SK-N-MC (cell line): ENCODE results near the gene LRRC32.

ENCODE experiments used
- DNase-seq: peaks from one replicate; pipeline ENCODE4 v3.0.0-alpha.2; 2011; ENCODE audit warnings: low read depth, low spot score
- H3K27ac ChIP-seq: fragments of 200-600 bp; sonication (generic); 2 replicates; pipeline ENCODE4 v1.5.1; 2016; ENCODE audit warnings: mixed run types
- H3K36me3 ChIP-seq: fragments of 200-600 bp; sonication (generic); 2 replicates; pipeline ENCODE4 v1.6.1; 2017; ENCODE audit warnings: antibody characterized with exemption, low read length, mixed read lengths; ENCODE audit not compliant: insufficient read depth
- H3K4me3 ChIP-seq: fragments of 200-600 bp; sonication (generic); 2 replicates; pipeline ENCODE4 v1.5.1; 2016
- H3K9ac ChIP-seq: fragments of 200-600 bp; sonication (generic); 2 replicates; pipeline ENCODE4 v1.8.0; 2017; ENCODE audit warnings: mixed run types, mixed read lengths; ENCODE audit not compliant: insufficient read length
- H3K9me3 ChIP-seq: fragments of 200-600 bp; sonication (generic); 2 replicates; pipeline ENCODE4 v1.6.1; 2017; ENCODE audit warnings: low read depth, mild to moderate bottlenecking, antibody characterized with exemption, low read length, moderate library complexity, mixed read lengths
- EZH2 ChIP-seq: fragments of 200-600 bp; sonication (generic); IDR thresholded peaks from one replicate; pipeline ENCODE4 v1.6.1; 2017; ENCODE audit warnings: antibody characterized with exemption
- FOXP2 ChIP-seq: optimal IDR thresholded peaks from 2 replicates; pipeline ENCODE3; 2011; ENCODE audit warnings: mild to moderate bottlenecking, moderate library complexity; ENCODE audit not compliant: insufficient read depth; ENCODE audit errors: extremely low read length, control extremely low read depth
- POLR2AphosphoS5 ChIP-seq: IDR thresholded peaks from 2 replicates; pipeline ENCODE4 v1.6.1; 2012; ENCODE audit warnings: mild to moderate bottlenecking, low read depth, low read length, borderline replicate concordance

The LRRC32 gene

DNA sequence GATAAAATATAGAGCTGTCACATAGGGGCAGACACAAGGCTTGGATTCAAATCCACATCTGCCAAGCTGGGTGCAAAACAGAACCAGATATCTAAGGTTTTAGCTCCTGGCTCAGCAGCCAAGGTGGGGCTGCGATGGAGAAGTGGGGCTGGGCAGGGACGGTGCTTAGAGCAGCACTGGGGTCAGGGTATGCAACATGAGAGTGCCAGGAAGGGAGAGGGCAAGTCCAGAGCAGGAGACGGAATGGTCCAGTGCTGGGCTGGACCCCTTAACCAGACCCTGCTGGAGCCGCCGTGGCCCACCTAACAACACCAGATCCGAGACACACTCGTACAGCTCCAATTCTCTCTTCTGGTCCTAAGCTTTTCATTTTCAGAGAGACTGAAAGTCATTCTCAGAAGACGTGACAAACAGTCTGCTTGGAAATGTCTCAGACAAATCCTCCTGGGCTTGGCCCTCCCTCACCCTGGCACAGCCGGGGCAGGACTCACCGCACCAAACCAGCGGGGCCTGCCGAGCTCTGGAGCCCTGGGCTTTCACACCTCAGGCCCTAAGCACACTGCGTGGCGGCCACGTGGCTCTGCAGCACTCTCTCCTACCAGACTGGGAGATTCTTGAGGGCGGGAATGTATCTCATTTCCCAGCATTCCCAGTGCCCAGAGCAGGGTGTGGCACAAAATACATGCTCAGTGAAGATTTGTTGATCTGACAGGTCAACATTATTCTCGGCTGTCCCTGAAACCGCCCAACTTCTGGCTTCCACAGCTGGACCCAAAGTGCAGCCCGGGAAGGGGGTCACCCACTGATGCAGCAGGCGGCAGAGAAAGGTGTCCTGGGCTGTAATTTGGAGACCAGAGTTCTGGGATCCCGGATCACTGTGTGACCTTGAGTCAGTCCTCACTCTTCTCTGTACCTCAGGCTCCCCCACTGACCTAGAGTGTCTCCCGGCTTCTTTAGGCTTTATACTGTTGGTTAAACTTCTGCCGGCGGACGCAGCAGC lies 11.6 kb downstream of the LRRC32 start:
- DNase-seq = no peak
- no peaks in the 10 kb centered on the region for H3K36me3 ChIP-seq
- no peak overlapping the region for H3K27ac ChIP-seq
- no peaks in the 10 kb centered on the region for H3K9me3 ChIP-seq
- H3K9ac ChIP-seq = no peak overlapping the region
- H3K4me3 ChIP-seq = no peak overlapping the region
- TF ChIP-seq POLR2AphosphoS5 = no peak
- no peak for TF ChIP-seq EZH2
- TF ChIP-seq FOXP2 = no peak

DNA sequence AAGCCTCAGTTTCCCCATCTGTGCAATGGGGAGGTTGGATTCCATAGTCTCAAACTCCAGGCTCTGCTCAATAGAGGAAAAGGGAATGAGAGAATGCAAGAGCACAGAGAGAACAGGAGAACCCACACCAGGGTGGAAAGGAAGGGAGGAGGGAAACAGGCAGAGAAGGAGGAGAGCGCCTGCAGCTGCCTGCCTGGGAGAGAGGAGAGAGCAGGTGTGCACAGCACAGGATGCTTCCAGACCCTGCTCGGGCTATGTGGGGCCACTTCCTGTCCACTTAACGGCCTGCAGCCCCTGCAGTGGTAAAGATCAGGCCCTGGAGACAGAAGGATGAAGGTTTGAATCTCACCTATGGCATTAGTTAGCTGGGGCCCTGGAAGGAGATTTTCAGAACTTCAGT lies 12.3 kb downstream of the LRRC32 start:
- Histone ChIP-seq H3K36me3 (no peaks in the 10 kb centered on the region), H3K4me3 (no peak overlapping the region), H3K9ac (no peak overlapping the region), H3K27ac (no peak overlapping the region), H3K9me3 (no peaks in the 10 kb centered on the region)
- no peak for TF ChIP-seq FOXP2
- TF ChIP-seq POLR2AphosphoS5 = no peak
- no peak for TF ChIP-seq EZH2
- DNase-seq = no peak

DNA sequence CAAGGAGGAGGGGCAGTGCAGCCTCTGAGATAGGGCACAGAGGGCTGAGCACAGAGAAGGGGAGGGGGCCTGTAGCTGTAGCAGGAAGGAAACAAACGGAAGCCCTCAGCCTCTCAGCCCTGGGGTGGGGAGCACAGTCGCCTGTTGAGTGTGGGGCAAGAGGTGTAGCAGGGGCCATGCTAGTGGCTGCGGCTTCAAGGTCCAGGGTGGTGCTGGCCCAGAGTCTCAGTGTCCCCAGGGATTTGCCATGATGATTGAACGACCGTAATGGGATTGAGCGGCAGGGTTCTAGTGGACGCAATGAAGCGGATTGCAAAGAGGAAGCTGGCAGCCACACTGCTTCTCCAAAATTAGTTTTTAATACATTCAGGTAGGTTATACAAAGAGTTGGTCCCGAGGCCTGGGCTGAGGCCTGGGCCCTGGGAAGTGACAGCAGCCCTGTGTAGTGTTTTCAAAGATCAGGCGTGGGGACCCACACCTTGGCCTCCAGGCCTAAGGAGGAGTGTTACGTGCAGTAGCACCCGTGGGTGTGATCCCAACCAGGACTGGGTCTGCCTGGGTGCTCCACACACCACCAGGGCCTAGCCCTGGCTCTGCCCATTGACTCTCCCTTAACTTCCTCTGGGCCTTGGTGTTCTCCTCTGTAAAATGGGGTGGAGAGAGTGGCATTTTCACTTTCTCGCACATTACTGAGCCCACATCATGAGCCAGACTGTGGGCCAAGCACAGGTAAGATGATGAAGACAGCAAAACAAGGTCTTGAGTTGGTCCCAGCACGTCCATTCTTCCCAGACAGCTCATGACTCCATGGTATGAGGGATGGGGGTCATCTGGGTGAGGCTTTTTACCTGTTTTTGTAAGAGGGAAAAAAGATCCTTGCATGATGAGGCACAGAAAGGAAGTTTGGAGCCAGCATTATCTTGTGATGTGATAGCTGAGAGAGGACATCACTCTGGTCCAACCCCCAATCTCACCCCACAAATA lies 13.1 kb downstream of the LRRC32 start:
- TF ChIP-seq POLR2AphosphoS5 (no peak), EZH2 (no peak), FOXP2 (no peak)

DNA sequence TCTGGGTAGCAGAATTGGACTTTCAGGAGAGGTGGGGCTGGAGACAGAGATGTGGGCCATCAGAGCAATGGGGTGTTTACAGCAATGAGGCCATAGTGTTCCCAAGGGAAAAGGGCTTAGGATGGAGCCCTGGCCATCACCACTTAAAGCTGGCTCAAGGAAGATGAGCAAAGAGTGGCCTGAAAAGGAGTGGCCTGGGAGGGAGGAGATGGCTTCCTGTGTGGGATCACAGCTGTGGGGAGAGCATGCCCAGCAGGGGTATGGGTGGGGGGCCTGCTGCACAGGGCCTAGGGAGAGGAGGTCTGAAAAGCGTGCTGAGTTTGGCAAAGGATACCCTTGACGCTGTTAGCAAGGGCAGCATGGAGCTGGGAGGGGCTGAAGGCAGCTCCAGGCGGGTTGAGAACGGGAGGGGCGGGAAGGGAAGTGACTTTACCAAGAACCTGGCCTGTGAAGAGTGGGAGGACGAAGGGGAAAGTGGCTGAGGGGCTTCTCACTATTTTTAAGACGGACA lies 13.9 kb downstream of the LRRC32 start:
- Histone ChIP-seq H3K9ac (no peak overlapping the region), H3K4me3 (no peak overlapping the region), H3K27ac (no peak overlapping the region), H3K9me3 (no peaks in the 10 kb centered on the region), H3K36me3 (no peaks in the 10 kb centered on the region)
- no peak for TF ChIP-seq EZH2
- TF ChIP-seq POLR2AphosphoS5 = no peak
- no peak for TF ChIP-seq FOXP2
- DNase-seq = no peak

More for the DNA sequence above, 13.1 kb downstream of the LRRC32 start:
- no peak overlapping the region for H3K4me3 ChIP-seq
- H3K9me3 ChIP-seq = no peaks in the 10 kb centered on the region
- H3K36me3 ChIP-seq = no peaks in the 10 kb centered on the region
- no peak overlapping the region for H3K27ac ChIP-seq
- DNase-seq = no peak
- H3K9ac ChIP-seq = no peak overlapping the region

DNA sequence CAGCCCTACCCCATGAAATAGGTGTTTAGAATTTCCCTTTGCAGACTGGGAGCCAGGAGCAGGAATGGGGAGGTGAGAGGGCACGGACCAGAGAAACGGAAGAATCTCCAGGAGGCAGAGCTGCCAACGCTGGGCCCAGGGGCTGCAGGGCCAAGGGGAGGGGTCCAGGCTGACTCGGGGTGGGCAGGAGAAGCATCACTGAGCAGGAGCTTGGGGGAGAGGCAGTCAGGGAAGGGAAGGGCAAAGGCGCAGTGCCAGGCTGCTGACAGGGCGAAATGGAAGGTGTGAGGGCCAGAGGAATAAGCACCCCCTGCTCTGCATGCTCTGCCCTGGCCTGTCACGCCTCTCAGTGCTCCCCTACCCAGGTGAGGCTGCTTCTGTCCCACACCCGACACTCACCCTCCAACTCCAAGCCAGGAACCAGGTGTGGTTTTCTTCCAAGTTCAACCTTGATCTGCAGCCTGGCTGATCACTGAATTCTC lies 14.5 kb downstream of the LRRC32 start:
- DNase-seq = no peak
- TF ChIP-seq FOXP2 (no peak), POLR2AphosphoS5 (no peak), EZH2 (no peak)
- Histone ChIP-seq H3K4me3 (no peak overlapping the region), H3K9me3 (no peaks in the 10 kb centered on the region), H3K36me3 (no peaks in the 10 kb centered on the region), H3K9ac (no peak overlapping the region), H3K27ac (no peak overlapping the region)

DNA sequence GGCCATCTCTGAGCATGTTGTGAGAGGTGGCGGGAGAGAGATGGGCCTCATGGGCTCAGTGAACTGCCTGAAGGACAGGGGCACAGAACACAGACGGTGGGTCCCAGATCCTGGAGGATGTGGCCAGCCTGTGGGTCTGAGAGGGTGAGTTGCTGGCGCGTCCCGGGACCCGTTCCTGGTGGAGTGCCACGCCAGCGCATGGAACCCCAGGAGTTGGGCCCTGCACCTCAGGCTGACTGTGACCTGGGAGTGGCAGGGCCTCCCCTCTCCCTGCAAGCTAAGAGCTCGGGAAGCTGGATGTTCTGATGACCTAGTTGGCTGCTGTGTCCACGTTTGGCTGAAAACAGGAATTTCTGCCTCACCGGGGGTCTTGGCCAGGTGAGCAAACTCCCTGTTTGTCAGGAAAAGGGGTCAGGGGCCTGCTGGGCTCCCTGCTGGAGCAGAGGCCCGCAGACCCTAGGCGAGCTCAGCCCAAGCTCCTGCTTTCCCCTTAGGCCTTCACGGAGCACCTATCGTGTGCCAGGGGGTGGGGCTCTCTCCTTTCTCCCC lies 15.0 kb downstream of the LRRC32 start:
- Histone ChIP-seq H3K9ac (no peak overlapping the region), H3K36me3 (no peaks in the 10 kb centered on the region), H3K27ac (no peak overlapping the region), H3K4me3 (no peak overlapping the region), H3K9me3 (no peaks in the 10 kb centered on the region)
- DNase-seq = no peak
- TF ChIP-seq FOXP2 = no peak
- TF ChIP-seq POLR2AphosphoS5 = no peak
- no peak for TF ChIP-seq EZH2

DNA sequence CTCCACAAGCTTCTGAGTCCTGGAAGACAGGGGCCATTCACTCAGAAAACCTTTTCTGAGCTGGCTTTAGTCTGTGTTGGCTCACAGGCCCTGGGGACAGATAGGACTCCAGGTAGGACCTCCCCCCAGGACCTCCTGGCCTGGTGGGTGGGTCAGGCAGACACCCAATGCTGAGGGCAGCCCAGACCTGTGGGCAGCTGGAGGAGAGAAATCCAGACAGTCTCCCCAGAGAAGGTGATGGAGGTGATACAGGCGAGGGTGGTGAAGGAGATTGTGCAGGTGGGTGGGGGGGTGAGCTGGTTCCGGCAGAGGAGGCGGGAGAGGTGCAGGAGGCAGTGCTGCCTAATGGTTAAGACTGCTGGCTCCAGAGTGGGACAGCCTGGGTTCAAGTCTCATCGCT lies 15.6 kb downstream of the LRRC32 start:
- Histone ChIP-seq H3K4me3 (no peak overlapping the region), H3K36me3 (no peaks in the 10 kb centered on the region), H3K9ac (no peak overlapping the region), H3K27ac (no peak overlapping the region), H3K9me3 (no peaks in the 10 kb centered on the region)
- TF ChIP-seq FOXP2 (no peak), EZH2 (no peak), POLR2AphosphoS5 (no peak)
- DNase-seq = no peak
